Gastroesophageal sphincter (tissue), 3 donors: ENCODE data around the gene GUCA2B.

Experiments used
- POLR2A ChIP-seq, 2 donors: fragments of 450-650 bp; IDR thresholded peaks; one replicate each; pipeline ENCODE4 v1.6.1; 2017; ENCODE audit warnings: antibody characterized with exemption in 2 of 2, mild to moderate bottlenecking in 2 of 2, moderate library complexity in 1 of 2
- TF ChIP-seq, protein P1 (sequence below), 4 experiments: fragments of 200-600 bp in 2 of 4; fragments of 450-650 bp in 2 of 4; sonication (generic) in 1 of 4; IDR thresholded peaks; one replicate each; pipeline ENCODE4 v1.5.1; 2017 to 2019; ENCODE audit warnings: antibody characterized with exemption in 4 of 4, mild to moderate bottlenecking in 2 of 4, moderate library complexity in 2 of 4

GRCh38 chr1:42148166-42148565, 5.0 kb upstream of the GUCA2B start:
- TF ChIP-seq POLR2A (IDR thresholded peaks at IDR 0.05): no peak
- TF ChIP-seq, protein P1, sequence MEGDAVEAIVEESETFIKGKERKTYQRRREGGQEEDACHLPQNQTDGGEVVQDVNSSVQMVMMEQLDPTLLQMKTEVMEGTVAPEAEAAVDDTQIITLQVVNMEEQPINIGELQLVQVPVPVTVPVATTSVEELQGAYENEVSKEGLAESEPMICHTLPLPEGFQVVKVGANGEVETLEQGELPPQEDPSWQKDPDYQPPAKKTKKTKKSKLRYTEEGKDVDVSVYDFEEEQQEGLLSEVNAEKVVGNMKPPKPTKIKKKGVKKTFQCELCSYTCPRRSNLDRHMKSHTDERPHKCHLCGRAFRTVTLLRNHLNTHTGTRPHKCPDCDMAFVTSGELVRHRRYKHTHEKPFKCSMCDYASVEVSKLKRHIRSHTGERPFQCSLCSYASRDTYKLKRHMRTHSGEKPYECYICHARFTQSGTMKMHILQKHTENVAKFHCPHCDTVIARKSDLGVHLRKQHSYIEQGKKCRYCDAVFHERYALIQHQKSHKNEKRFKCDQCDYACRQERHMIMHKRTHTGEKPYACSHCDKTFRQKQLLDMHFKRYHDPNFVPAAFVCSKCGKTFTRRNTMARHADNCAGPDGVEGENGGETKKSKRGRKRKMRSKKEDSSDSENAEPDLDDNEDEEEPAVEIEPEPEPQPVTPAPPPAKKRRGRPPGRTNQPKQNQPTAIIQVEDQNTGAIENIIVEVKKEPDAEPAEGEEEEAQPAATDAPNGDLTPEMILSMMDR (IDR thresholded peaks at IDR 0.05): no peak
